ENCODE results near the gene PPP1R12C. TPM values are rescaled to one million over a fixed set of nuclear protein-coding genes. Genes with fewer than 3 reads are reported as not detected.

Gene PPP1R12C
- total RNA-seq, 1 experiment from 2014 or later: 79.9 TPM

DNA sequence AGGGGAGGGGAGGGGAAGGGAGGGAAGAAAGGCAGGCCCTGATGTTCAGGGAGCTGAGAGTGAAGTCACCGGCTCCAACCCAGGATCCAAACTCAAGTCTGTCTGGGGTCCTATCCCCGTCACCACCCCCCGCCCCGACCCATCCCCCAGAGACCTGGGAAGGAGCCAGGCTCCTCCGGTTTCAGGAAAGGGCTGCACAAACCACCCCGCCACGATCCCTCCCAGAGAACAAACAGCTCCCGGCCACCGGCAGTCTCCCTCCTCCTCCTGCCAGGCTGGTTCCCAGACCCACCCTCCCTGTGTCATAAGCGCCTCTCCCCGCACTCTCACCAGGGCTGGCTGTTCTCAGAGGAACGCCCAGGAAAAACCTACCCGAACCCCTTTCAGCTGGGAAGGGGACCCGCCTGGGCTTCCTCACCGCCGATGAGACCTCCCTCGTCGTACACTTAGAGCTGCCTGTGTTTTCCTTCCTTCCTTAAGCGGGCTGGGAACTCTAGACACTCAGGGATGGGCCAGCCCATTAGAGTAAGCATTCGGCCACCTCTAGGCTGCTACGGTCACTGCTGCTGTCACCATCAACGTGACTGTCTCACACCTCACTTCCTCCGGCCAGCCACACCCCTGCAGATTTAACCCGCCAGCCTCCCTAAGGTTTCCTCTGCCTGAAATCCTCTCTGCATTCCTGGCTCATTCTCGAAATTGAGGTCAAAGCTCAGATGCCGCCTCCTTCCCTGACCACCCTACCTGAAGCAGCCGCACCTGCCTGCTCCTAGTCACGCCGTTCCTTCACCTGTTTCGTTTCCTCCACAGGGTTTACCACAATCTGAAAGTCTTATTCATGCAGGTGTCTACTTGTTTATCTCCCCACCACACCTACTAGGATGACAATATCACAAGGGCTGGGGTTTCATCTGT lies 48.2 kb downstream of the PPP1R12C start:
- no peak overlapping the region for H4K91ac ChIP-seq (ENCODE audit: insufficient read length, low read depth, low read length)
- H2AFZ ChIP-seq (ENCODE audit: low read length): no peak overlapping the region
- peaks cover 15 to 22% of the 10 kb centered on the region in 2 experiments for H3K4me1 Mint-ChIP-seq
- H3K27me3 Mint-ChIP-seq (ENCODE audit: low read depth): peaks cover 95% of the 10 kb centered on the region
- peaks cover 37% of the 10 kb centered on the region for H3K27me3 ChIP-seq (ENCODE audit: insufficient read depth, low read length)
- H4K20me1 ChIP-seq (ENCODE audit: control insufficient read depth, insufficient read depth, insufficient read length): no peaks in the 10 kb centered on the region
- peaks cover 4% of the 10 kb centered on the region; the same call in 1 of the 2 replicates for H3K4me1 ChIP-seq (ENCODE audit: insufficient read depth, low read length)
- no peaks in the 10 kb centered on the region for H3K79me1 ChIP-seq (ENCODE audit: insufficient read depth, low read depth, low read length, poor library complexity, severe bottlenecking)
- peak overlapping the region; percentile 86 for H3K4me2 ChIP-seq (ENCODE audit: insufficient read depth, insufficient read length, low read length)
- no peak overlapping the region for H2BK120ac ChIP-seq (ENCODE audit: low read depth, low read length, poor library complexity, severe bottlenecking)
- no peaks in the 10 kb centered on the region for H3K79me2 ChIP-seq (ENCODE audit: insufficient read depth, low read length)
- H3K4ac ChIP-seq (ENCODE audit: low read depth, low read length): no peak overlapping the region
- H4K8ac ChIP-seq (replicated peaks; ENCODE audit: insufficient read length, low read depth, low read length): no peak overlapping the region
- no peak overlapping the region for H2BK12ac ChIP-seq (ENCODE audit: insufficient read length, low read depth, low read length)
- no peak overlapping the region for H3K14ac ChIP-seq (ENCODE audit: insufficient read depth, low read length)
- H3K27ac ChIP-seq (ENCODE audit: insufficient read length, low read depth, low read length): no peak overlapping the region
- H3K9me3 ChIP-seq (ENCODE audit: control insufficient read depth, low read depth, low read length): no peaks in the 10 kb centered on the region
- no peak overlapping the region for H4K5ac ChIP-seq (ENCODE audit: insufficient read length, low read depth, low read length)
- H3K36me3 Mint-ChIP-seq (ENCODE audit: insufficient read depth in 1 of 3, low read depth in 3 of 3): no peaks in the 10 kb centered on the region
- H3T11ph ChIP-seq (ENCODE audit: low read length): no peak overlapping the region
- DNase-seq: peak; percentile 86
- no peak overlapping the region for H2BK20ac ChIP-seq (ENCODE audit: low read depth, low read length, poor library complexity, severe bottlenecking)
- H2BK15ac ChIP-seq (ENCODE audit: low read depth, low read length): no peak overlapping the region
- WGBS (ENCODE audit: extremely low coverage, insufficient read length, low lambda C conversion rate): no CpG with 5 or more reads among the region's 30 CpGs
- H3K27ac Mint-ChIP-seq: no peak overlapping the region; a peak in 1 of 7 replicates
- H2BK5ac ChIP-seq (ENCODE audit: insufficient read length, low read length): no peak overlapping the region
- TF ChIP-seq, protein P1, sequence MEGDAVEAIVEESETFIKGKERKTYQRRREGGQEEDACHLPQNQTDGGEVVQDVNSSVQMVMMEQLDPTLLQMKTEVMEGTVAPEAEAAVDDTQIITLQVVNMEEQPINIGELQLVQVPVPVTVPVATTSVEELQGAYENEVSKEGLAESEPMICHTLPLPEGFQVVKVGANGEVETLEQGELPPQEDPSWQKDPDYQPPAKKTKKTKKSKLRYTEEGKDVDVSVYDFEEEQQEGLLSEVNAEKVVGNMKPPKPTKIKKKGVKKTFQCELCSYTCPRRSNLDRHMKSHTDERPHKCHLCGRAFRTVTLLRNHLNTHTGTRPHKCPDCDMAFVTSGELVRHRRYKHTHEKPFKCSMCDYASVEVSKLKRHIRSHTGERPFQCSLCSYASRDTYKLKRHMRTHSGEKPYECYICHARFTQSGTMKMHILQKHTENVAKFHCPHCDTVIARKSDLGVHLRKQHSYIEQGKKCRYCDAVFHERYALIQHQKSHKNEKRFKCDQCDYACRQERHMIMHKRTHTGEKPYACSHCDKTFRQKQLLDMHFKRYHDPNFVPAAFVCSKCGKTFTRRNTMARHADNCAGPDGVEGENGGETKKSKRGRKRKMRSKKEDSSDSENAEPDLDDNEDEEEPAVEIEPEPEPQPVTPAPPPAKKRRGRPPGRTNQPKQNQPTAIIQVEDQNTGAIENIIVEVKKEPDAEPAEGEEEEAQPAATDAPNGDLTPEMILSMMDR (conservative IDR thresholded peaks at IDR 0.05): no peak
- no peak overlapping the region for H3K9ac ChIP-seq (ENCODE audit: extremely low read depth, insufficient read length, low read length)
- H3K56ac ChIP-seq (ENCODE audit: insufficient read length, low read depth, low read length): no peak overlapping the region
- peaks cover 8% of the 10 kb centered on the region for H3K23me2 ChIP-seq (ENCODE audit: insufficient read length, low read depth, low read length, poor library complexity, severe bottlenecking)
- no peak overlapping the region for H3K18ac ChIP-seq (ENCODE audit: insufficient read length, low read depth, low read length)
- no peak overlapping the region for H2AK5ac ChIP-seq (ENCODE audit: insufficient read length, low read length)
- peak overlapping the region; percentile 66 to 82 for H3K4me3 Mint-ChIP-seq
- H3K9me3 Mint-ChIP-seq: peaks cover 5% of the 10 kb centered on the region in 2 experiments; a peak in 4 of 5 replicates
- no peak overlapping the region for H3K23ac ChIP-seq (ENCODE audit: insufficient read length, low read depth, low read length)

All from H9 (cell line).